Neutrophil (primary cell): ENCODE measurements around the gene MRC2.

Experiments
- H3K27ac ChIP-seq: fragments of 200-600 bp; sonication (generic); 2 replicates; pipeline ENCODE4 v1.5.1; 2016; ENCODE audit warnings: mild to moderate bottlenecking, moderate library complexity
- H3K27me3 ChIP-seq: fragments of 200-600 bp; sonication (generic); 2 replicates; pipeline ENCODE4 v1.6.0; 2016; ENCODE audit warnings: mild to moderate bottlenecking
- H3K36me3 ChIP-seq: fragments of 200-600 bp; sonication (generic); 2 replicates; pipeline ENCODE4 v1.5.1; 2017
- H3K4me1 ChIP-seq, 2 experiments: fragments of 200-600 bp in 1 of 2; sonication (generic) in 1 of 2; 1 replicate in 1 of 2; 2 replicates in 1 of 2; pipeline versions ENCODE4 v1.5.1 to v1.6.1; 2013 to 2016; ENCODE audit warnings: low read depth in 1 of 2, low read length in 1 of 2, mild to moderate bottlenecking in 1 of 2, moderate library complexity in 1 of 2; ENCODE audit not compliant: control insufficient read depth in 1 of 2, insufficient read depth in 1 of 2
- H3K4me3 ChIP-seq, 2 experiments: fragments of 200-600 bp in 1 of 2; sonication (generic) in 1 of 2; 1 replicate in 1 of 2; 2 replicates in 1 of 2; pipeline ENCODE4 v1.5.1; 2013 to 2016; ENCODE audit warnings: low read depth in 1 of 2, low read length in 1 of 2, mild to moderate bottlenecking in 1 of 2, moderate library complexity in 1 of 2
- H3K9me3 ChIP-seq: fragments of 200-600 bp; sonication (generic); 2 replicates; pipeline ENCODE4 v1.5.1; 2016
- CTCF ChIP-seq: fragments of 200-600 bp; sonication (generic); IDR thresholded peaks from 2 replicates; pipeline ENCODE4 v1.5.1; 2016; ENCODE audit warnings: antibody characterized with exemption

The MRC2 gene

DNA sequence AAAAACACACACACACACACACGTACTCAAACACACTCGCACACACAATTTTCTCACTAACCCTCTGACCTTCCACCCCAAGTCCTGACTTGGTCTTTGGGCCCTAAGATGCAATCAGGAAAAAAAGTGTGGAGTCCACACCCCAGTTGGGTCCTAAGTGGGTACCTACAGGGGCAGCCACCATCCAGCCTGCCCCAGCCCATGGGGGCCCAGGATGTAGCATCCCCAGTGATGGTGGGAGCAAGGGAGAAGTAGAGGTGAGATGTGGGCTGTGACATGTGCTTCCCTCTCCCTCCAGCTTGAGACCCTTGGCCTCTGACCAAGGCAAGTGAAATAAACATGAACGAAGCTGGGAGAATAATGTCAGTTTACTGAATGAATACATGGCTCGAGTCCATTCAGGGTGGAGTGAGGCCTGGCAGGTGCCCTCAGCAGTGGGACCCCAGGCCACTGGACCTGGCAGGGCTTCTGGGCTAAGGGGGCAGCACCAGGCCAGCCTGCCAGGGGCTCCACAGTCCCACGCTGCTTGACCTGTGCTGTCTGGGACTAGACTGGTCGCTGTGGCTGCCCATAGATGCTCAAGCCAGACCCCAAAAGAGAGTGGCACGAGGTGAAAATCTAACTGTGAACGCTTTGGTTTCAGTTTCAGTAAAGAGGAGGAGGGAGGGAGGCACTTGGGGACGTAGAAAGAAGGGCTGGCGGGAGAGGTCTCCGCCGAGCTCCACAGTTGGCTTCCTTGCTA is 73.7 kb downstream of the MRC2 start:
- Histone ChIP-seq H3K4me1 (peaks cover 5 to 12% of the 10 kb centered on the region in 2 experiments), H3K9me3 (no peaks in the 10 kb centered on the region), H3K27me3 (peaks cover 32% of the 10 kb centered on the region), H3K27ac (no peak overlapping the region), H3K4me3 (no peak overlapping the region), H3K36me3 (no peaks in the 10 kb centered on the region)
- TF ChIP-seq CTCF = no peak

GRCh38 chr17:62701706-62702085 is 74.2 kb downstream of the MRC2 start:
- Histone ChIP-seq H3K4me1 (peaks cover 5 to 12% of the 10 kb centered on the region in 2 experiments), H3K4me3 (no peak overlapping the region), H3K36me3 (no peaks in the 10 kb centered on the region), H3K9me3 (no peaks in the 10 kb centered on the region), H3K27ac (no peak overlapping the region), H3K27me3 (peaks cover 37% of the 10 kb centered on the region)
- no peak for TF ChIP-seq CTCF

GRCh38 chr17:62702746-62703260 is 75.3 kb downstream of the MRC2 start:
- H3K4me1 ChIP-seq = peaks cover 5 to 12% of the 10 kb centered on the region in 2 experiments
- TF ChIP-seq CTCF = no peak
- no peaks in the 10 kb centered on the region for H3K9me3 ChIP-seq
- H3K27ac ChIP-seq = no peak overlapping the region
- no peaks in the 10 kb centered on the region for H3K36me3 ChIP-seq
- H3K27me3 ChIP-seq = peaks cover 46% of the 10 kb centered on the region
- H3K4me3 ChIP-seq = no peak overlapping the region

- H3K4me1 ChIP-seq = peaks cover 5 to 12% of the 10 kb centered on the region in 2 experiments
- no peak overlapping the region for H3K27ac ChIP-seq
- no peaks in the 10 kb centered on the region for H3K36me3 ChIP-seq
- H3K9me3 ChIP-seq = no peaks in the 10 kb centered on the region
- peaks cover 46% of the 10 kb centered on the region for H3K27me3 ChIP-seq
- H3K4me3 ChIP-seq = peak overlapping the region; percentile 56 to 62
- no peak for TF ChIP-seq CTCF
Measured at GRCh38 chr17:62703261-62703775, 75.8 kb downstream of the MRC2 start.

GRCh38 chr17:62703776-62704380 is 76.4 kb downstream of the MRC2 start:
- H3K27me3 ChIP-seq = peaks cover 46% of the 10 kb centered on the region
- H3K27ac ChIP-seq = no peak overlapping the region
- no peaks in the 10 kb centered on the region for H3K9me3 ChIP-seq
- peak overlapping the region; percentile 56 to 62 for H3K4me3 ChIP-seq
- H3K36me3 ChIP-seq = no peaks in the 10 kb centered on the region
- peak; percentile 82 for TF ChIP-seq CTCF
- H3K4me1 ChIP-seq = peaks cover 5 to 12% of the 10 kb centered on the region in 2 experiments
